GM12874 (cell line): Measurements from ENCODE around the gene UBE2D4.
A peak's percentile ranks its signal among the peaks of the same experiment; 100 is the strongest.

Experiments used
- TF ChIP-seq, protein P1 (sequence below): IDR thresholded peaks from 2 replicates; pipeline ENCODE4 v1.5.1; 2011; ENCODE audit warnings: low read depth, mild to moderate bottlenecking, control low read depth, low read length, moderate library complexity; ENCODE audit not compliant: insufficient read depth

UBE2D4 gene

DNA sequence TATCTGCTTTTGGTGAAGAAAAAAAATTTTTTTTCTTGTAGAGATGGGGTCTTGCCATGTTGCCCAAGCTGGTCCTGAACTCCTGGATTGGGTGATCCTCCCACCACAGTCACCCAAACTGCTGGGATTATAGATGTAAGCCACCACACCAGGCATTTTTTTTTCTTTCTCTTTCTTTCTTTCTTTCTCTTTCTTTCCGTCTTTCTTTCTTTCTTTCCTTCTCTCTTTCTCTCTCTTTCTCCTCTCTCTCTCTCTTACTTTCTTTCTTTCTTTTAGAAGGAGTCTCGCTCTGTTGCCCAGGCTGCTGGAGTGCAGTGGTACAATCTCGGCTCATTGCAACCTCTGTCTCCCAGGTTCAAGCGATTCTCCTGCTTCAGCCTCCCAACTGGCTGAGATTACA lies 3.5 kb upstream of the UBE2D4 start:
- TF ChIP-seq, protein P1, sequence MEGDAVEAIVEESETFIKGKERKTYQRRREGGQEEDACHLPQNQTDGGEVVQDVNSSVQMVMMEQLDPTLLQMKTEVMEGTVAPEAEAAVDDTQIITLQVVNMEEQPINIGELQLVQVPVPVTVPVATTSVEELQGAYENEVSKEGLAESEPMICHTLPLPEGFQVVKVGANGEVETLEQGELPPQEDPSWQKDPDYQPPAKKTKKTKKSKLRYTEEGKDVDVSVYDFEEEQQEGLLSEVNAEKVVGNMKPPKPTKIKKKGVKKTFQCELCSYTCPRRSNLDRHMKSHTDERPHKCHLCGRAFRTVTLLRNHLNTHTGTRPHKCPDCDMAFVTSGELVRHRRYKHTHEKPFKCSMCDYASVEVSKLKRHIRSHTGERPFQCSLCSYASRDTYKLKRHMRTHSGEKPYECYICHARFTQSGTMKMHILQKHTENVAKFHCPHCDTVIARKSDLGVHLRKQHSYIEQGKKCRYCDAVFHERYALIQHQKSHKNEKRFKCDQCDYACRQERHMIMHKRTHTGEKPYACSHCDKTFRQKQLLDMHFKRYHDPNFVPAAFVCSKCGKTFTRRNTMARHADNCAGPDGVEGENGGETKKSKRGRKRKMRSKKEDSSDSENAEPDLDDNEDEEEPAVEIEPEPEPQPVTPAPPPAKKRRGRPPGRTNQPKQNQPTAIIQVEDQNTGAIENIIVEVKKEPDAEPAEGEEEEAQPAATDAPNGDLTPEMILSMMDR: no peak

DNA sequence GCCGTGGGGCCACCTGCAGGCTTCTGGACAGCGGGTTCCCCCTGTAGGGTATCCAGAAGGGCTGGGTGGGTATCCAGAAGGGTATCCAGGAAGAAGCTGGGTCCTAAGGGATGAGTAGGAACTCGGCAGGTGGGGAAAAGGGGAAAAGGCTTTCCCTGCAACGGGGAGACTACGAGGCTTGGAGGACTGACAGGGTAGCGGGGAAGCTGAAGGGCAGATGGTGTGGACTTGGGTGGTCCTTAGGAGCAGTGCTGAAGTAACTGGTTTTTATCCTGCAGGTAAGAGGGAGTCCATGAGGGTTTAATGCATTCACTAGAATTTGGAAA lies 525 bp downstream of the UBE2D4 start:
- TF ChIP-seq, protein P1: 0 out of 2 replicates have a peak, but pooled peaks have one; percentile 17

GRCh38 chr7:43927810-43928209 lies 1.6 kb downstream of the UBE2D4 start:
- TF ChIP-seq, protein P1: no peak

GRCh38 chr7:43929529-43930457 lies 3.6 kb downstream of the UBE2D4 start:
- TF ChIP-seq, protein P1: no peak

- TF ChIP-seq, protein P1: no peak
These were observed 5.1 kb downstream of the UBE2D4 start for GRCh38 chr7:43931346-43931745.

DNA sequence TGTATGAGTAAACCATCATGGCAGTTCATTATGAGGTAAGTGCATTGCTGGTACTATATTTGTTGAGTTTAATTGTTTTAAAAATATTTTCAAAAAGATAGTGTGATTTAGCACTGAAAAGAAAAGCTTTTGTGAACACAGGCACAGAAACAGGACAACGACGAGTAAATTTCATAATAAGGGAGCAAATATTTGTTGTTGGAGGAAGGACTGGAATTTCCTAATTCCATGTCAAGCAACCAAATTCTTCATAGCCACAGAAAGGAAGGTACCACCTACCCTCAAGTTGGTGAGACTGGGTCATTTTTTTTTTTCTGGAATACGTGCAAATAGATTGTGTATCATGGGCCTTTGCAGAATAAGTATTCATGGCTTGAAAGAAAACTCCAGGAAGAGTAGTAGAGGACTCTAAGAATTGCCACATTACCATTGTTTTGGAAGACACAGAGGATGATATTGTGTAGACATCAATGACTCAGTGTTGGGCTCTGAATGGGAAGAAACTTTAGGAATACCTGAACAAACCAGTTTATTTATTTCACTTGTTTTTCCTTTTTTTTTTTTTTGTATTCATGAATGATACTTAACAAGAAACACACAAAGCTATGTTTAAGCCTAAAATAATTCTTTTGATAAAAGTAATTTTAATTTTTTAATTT lies 7.8 kb downstream of the UBE2D4 start:
- TF ChIP-seq, protein P1: no peak

DNA sequence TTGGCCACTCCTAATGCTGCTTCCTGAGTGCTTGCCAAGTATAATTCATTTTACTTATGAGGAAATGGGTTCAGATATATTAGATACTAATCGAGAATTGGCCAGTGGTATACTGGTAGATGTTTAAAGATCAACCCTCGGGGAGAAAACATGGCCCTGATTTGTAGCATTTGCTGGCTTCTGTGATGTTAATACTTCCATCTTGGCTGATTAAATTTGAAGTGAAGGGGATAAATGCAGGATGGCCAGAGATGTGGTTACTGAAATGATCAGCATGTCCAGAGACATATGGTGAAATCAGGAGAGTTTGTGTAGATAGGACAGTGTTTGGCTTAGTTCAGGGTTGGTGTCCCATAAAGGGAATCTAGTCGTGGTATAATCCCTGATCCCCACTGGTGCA lies 11.2 kb downstream of the UBE2D4 start:
- TF ChIP-seq, protein P1: no peak
